ENCODE results near the gene LITAFD. TPM values are rescaled to one million over a fixed set of nuclear protein-coding genes. Genes with fewer than 3 reads are reported as not detected.

The LITAFD gene
- total and polyA plus RNA-seq, 2 of the 4 experiments (the other 2 are of a cell fraction): not detected

DNA sequence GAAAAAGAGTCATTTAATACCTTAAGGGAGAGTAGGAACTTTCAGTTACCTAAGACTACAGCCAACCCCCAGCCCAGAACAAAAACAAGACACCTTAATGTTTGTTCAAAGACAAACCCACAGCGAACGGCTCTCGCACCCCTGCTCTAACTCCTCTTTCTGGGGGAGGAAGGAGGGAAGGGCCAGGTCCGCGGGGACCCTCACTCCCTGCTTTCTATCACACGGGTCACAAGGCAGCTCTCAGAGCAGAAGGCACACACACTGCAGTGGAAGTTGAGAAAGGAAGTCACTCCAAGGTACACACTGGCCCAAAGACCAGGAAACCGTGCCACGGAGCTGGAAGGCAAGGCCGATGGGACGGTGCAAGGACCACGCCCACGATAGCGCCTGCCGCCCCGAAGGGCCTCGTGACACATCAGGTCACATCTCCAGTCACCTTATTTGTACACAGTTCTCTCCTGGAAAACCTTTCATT lies 10.0 kb downstream of the LITAFD start:
- no peak overlapping the region for H4K91ac ChIP-seq (ENCODE audit: insufficient read depth, low read depth, low read length)
- H3K4me2 ChIP-seq (ENCODE audit: low read depth, low read length): no peak overlapping the region
- no peak overlapping the region for H3K4ac ChIP-seq (ENCODE audit: low read depth, low read length)
- WGBS, 2 experiments (ENCODE audit: extremely low coverage in 2 of 2, insufficient read length in 1 of 2): no CpG with 5 or more reads among the region's 16 CpGs
- H3K9me1 ChIP-seq (ENCODE audit: insufficient read depth, low read length): peaks cover 11% of the 10 kb centered on the region
- no peak overlapping the region for H3K18ac ChIP-seq (ENCODE audit: low read depth, low read length)
- in situ Hi-C loops (cut with MboI; ENCODE audit: low sequenced_read_pairs): no loop called here
- H2BK15ac ChIP-seq (ENCODE audit: low read depth, low read length): no peak overlapping the region
- intact Hi-C loops (cut with micrococcal nuclease): no loop called here
- H3K79me1 ChIP-seq (ENCODE audit: low read depth in 1 of 2, low read length in 2 of 2): peaks cover 29 to 57% of the 10 kb centered on the region in 2 experiments
- H3K9ac ChIP-seq (ENCODE audit: low read depth, low read length): no peak overlapping the region
- no peak overlapping the region for H3K27ac ChIP-seq (ENCODE audit: insufficient read depth, low read length)
- no peak for ATAC-seq (ENCODE audit: low read depth)
- TF ChIP-seq, protein P1, sequence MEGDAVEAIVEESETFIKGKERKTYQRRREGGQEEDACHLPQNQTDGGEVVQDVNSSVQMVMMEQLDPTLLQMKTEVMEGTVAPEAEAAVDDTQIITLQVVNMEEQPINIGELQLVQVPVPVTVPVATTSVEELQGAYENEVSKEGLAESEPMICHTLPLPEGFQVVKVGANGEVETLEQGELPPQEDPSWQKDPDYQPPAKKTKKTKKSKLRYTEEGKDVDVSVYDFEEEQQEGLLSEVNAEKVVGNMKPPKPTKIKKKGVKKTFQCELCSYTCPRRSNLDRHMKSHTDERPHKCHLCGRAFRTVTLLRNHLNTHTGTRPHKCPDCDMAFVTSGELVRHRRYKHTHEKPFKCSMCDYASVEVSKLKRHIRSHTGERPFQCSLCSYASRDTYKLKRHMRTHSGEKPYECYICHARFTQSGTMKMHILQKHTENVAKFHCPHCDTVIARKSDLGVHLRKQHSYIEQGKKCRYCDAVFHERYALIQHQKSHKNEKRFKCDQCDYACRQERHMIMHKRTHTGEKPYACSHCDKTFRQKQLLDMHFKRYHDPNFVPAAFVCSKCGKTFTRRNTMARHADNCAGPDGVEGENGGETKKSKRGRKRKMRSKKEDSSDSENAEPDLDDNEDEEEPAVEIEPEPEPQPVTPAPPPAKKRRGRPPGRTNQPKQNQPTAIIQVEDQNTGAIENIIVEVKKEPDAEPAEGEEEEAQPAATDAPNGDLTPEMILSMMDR (conservative IDR thresholded peaks at IDR 0.05; ENCODE audit: low read depth, low read length): no peak
- TF ChIP-seq MAZ (IDR thresholded peaks at IDR 0.05; ENCODE audit: borderline replicate concordance, low read depth, low read length): no peak
- no peak for TF ChIP-seq POLR2A (IDR thresholded peaks at IDR 0.05; ENCODE audit: low read depth, low read length)
- TF ChIP-seq RFX5 (IDR thresholded peaks at IDR 0.05; ENCODE audit: low read depth, low read length): no peak
- no peak for TF ChIP-seq RAD21 (IDR thresholded peaks at IDR 0.05; ENCODE audit: low read length)
- no peak for TF ChIP-seq MXI1 (IDR thresholded peaks at IDR 0.05; ENCODE audit: borderline replicate concordance, low read depth, low read length)
- TF ChIP-seq MAFK (IDR thresholded peaks at IDR 0.05; ENCODE audit: low read depth, low read length): no peak
- TF ChIP-seq RCOR1 (IDR thresholded peaks at IDR 0.05; ENCODE audit: insufficient replicate concordance, low read length): no peak
- no peak for TF ChIP-seq NFE2L2 (IDR thresholded peaks at IDR 0.05; ENCODE audit: low read depth, low read length)
- no peak for TF ChIP-seq FOS (IDR thresholded peaks at IDR 0.05; ENCODE audit: low read depth, low read length)
- no peak for TF ChIP-seq SMC3 (IDR thresholded peaks at IDR 0.05; ENCODE audit: low read depth, low read length)
- no peak for TF ChIP-seq BHLHE40 (IDR thresholded peaks at IDR 0.05; ENCODE audit: low read depth, low read length)
- no peak for TF ChIP-seq CHD1 (IDR thresholded peaks at IDR 0.05; ENCODE audit: low read depth, low read length)
- TF ChIP-seq, protein P2, sequence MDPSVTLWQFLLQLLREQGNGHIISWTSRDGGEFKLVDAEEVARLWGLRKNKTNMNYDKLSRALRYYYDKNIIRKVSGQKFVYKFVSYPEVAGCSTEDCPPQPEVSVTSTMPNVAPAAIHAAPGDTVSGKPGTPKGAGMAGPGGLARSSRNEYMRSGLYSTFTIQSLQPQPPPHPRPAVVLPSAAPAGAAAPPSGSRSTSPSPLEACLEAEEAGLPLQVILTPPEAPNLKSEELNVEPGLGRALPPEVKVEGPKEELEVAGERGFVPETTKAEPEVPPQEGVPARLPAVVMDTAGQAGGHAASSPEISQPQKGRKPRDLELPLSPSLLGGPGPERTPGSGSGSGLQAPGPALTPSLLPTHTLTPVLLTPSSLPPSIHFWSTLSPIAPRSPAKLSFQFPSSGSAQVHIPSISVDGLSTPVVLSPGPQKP (IDR thresholded peaks at IDR 0.05; ENCODE audit: borderline replicate concordance, low read depth, low read length): no peak
- TF ChIP-seq, protein P3, sequence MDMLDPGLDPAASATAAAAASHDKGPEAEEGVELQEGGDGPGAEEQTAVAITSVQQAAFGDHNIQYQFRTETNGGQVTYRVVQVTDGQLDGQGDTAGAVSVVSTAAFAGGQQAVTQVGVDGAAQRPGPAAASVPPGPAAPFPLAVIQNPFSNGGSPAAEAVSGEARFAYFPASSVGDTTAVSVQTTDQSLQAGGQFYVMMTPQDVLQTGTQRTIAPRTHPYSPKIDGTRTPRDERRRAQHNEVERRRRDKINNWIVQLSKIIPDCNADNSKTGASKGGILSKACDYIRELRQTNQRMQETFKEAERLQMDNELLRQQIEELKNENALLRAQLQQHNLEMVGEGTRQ (IDR thresholded peaks at IDR 0.05; ENCODE audit: low read depth, low read length): no peak
- no peak for TF ChIP-seq CEBPB (IDR thresholded peaks at IDR 0.05; ENCODE audit: low read depth, low read length)
- H3K27me3 ChIP-seq (ENCODE audit: control insufficient read depth, insufficient read depth, low read length): no peaks in the 10 kb centered on the region
- H3K36me3 ChIP-seq (ENCODE audit: control insufficient read depth, insufficient read depth, low read length): peaks cover 57% of the 10 kb centered on the region
- CTCF ChIA-PET: interaction anchor here (0.7 kb wide), 1 partner anchor 64 kb away, joined by 4 read pairs; no protein-coding TSS in a partner anchor
- no peak overlapping the region for H3K23ac ChIP-seq (ENCODE audit: low read depth, low read length)
- no peak overlapping the region for H2BK20ac ChIP-seq (ENCODE audit: low read depth, low read length)
- H3K4me3 ChIP-seq (ENCODE audit: insufficient read depth, low read depth, low read length): no peak overlapping the region
- H2AFZ ChIP-seq (replicated peaks; ENCODE audit: low read length, poor library complexity): peak overlapping the region; percentile 17
- no peak overlapping the region for H4K5ac ChIP-seq (ENCODE audit: low read depth, low read length)
- peaks cover 16% of the 10 kb centered on the region for H4K20me1 ChIP-seq (ENCODE audit: insufficient read depth, low read length)
- H3K9me3 ChIP-seq (ENCODE audit: control insufficient read depth, insufficient read depth, low read length): no peaks in the 10 kb centered on the region
- no peak overlapping the region for H2AK9ac ChIP-seq (replicated peaks; ENCODE audit: low read depth, low read length, poor library complexity)
- H3K14ac ChIP-seq (replicated peaks; ENCODE audit: low read depth, low read length): no peak overlapping the region
- POLR2A ChIA-PET (ENCODE audit: unreplicated experiment): no interaction called here
- H2AK5ac ChIP-seq (ENCODE audit: low read depth, low read length): no peak overlapping the region
- H3K4me1 ChIP-seq (ENCODE audit: control insufficient read depth, insufficient read depth, low read length): peaks cover 3% of the 10 kb centered on the region
- H2BK120ac ChIP-seq (ENCODE audit: low read depth, low read length): no peak overlapping the region
- no TSS peak for BruUV-seq (replicated peaks)
- H2BK5ac ChIP-seq (ENCODE audit: low read depth, low read length, poor library complexity, severe bottlenecking): no peak overlapping the region
- dilution Hi-C loops (cut with HindIII; ENCODE audit: low sequenced_read_pairs, unreplicated experiment): no loop called here
- H3K56ac ChIP-seq (ENCODE audit: extremely low read depth, insufficient read depth, low read length): no peak overlapping the region
- H4K8ac ChIP-seq (ENCODE audit: low read depth in 2 of 2, low read length in 2 of 2): no peak overlapping the region
- DNase-seq: no peak
